DOHH2 (cell line): Measurements from ENCODE around the gene GRB14.

Source experiments
- H3F3A ChIP-seq: fragments of 200-600 bp; sonication (generic), shearing (Covaris generic); 2 replicates; pipeline ENCODE4 v1.6.0; 2016; ENCODE audit warnings: antibody characterized with exemption, mild to moderate bottlenecking; ENCODE audit not compliant: control insufficient read depth, insufficient read depth
- H3K27ac ChIP-seq: fragments of 200-600 bp; sonication (generic); 2 replicates; pipeline ENCODE4 v1.5.1; 2014; ENCODE audit warnings: low read depth, mild to moderate bottlenecking, low read length, moderate library complexity
- H3K27me3 ChIP-seq: fragments of 200-600 bp; sonication (generic); 2 replicates; pipeline ENCODE4 v1.6.1; 2014; ENCODE audit warnings: mild to moderate bottlenecking, low read length, mixed read lengths; ENCODE audit not compliant: control insufficient read depth
- H3K36me3 ChIP-seq: fragments of 200-600 bp; sonication (generic); 2 replicates; pipeline ENCODE4 v1.6.1; 2014; ENCODE audit warnings: mild to moderate bottlenecking, low read length, moderate library complexity, mixed read lengths; ENCODE audit not compliant: control insufficient read depth
- H3K4me1 ChIP-seq: fragments of 200-600 bp; sonication (generic); 2 replicates; pipeline ENCODE4 v1.6.1; 2014; ENCODE audit warnings: mild to moderate bottlenecking, low read length, mixed read lengths; ENCODE audit not compliant: control insufficient read depth
- H3K4me2 ChIP-seq: fragments of 200-600 bp; sonication (generic); 2 replicates; pipeline ENCODE4 v1.6.0; 2014; ENCODE audit warnings: mild to moderate bottlenecking, low read length, moderate library complexity
- H3K4me3 ChIP-seq: fragments of 200-600 bp; sonication (generic); 2 replicates; pipeline ENCODE4 v1.5.1; 2014; ENCODE audit warnings: mild to moderate bottlenecking, low read length, mixed read lengths
- H3K79me2 ChIP-seq: fragments of 200-600 bp; sonication (generic); 2 replicates; pipeline ENCODE4 v1.6.1; 2014; ENCODE audit warnings: mild to moderate bottlenecking, low read length, mixed read lengths; ENCODE audit not compliant: control insufficient read depth
- H3K9me2 ChIP-seq: fragments of 200-600 bp; sonication (generic); replicated peaks from 2 replicates; pipeline ENCODE4 v1.6.1; 2014; ENCODE audit warnings: mild to moderate bottlenecking, low read length, mixed read lengths; ENCODE audit not compliant: control insufficient read depth
- H3K9me3 ChIP-seq: fragments of 200-600 bp; sonication (generic); 2 replicates; pipeline ENCODE4 v1.6.1; 2014; ENCODE audit warnings: antibody characterized with exemption, low read length, mixed read lengths; ENCODE audit not compliant: control insufficient read depth, insufficient read depth
- H4K20me1 ChIP-seq: fragments of 200-600 bp; sonication (generic); 2 replicates; pipeline ENCODE4 v1.6.0; 2014; ENCODE audit warnings: low read depth, mild to moderate bottlenecking, antibody characterized with exemption, low read length, moderate library complexity; ENCODE audit not compliant: control insufficient read depth, insufficient read depth
- EZH2phosphoT487 ChIP-seq: fragments of 200-600 bp; sonication (generic); IDR thresholded peaks from 2 replicates; pipeline ENCODE4 v1.6.1; 2017; ENCODE audit warnings: borderline replicate concordance, mild to moderate bottlenecking, antibody characterized with exemption, low read length, moderate library complexity, mixed read lengths
- TF ChIP-seq, protein P1 (sequence below): fragments of 200-600 bp; sonication (generic); IDR thresholded peaks from one replicate; pipeline ENCODE4 v1.5.1; 2014; ENCODE audit warnings: antibody characterized with exemption, mild to moderate bottlenecking, low read depth, low read length; ENCODE audit not compliant: poor library complexity, severe bottlenecking

GRB14 gene

DNA sequence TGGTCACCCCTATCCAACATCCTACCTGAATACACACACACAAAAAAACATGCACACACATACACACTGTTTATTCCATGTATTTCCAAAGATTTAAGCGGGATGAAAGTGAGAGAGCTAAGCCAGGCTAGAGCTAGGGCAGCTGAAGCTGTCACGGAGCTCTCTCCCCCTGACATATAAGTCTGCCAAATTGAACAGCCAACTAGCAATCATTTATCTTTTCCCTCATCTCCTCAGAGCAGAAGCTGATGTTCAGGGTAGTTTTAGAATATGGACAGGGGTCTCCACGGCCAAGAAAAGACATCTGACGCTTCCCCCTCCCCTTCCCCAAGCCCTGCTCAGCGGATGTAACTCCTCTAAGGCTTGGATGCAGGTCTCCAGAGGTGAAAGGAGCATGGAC lies 171.6 kb downstream of the GRB14 start:
- no peaks in the 10 kb centered on the region for H3F3A ChIP-seq
- no peaks in the 10 kb centered on the region for H4K20me1 ChIP-seq
- no peaks in the 10 kb centered on the region for H3K9me2 ChIP-seq
- H3K79me2 ChIP-seq: no peaks in the 10 kb centered on the region
- H3K4me3 ChIP-seq: no peak overlapping the region
- no peaks in the 10 kb centered on the region for H3K9me3 ChIP-seq
- H3K4me2 ChIP-seq: no peak overlapping the region
- H3K4me1 ChIP-seq: no peaks in the 10 kb centered on the region
- no peaks in the 10 kb centered on the region for H3K27me3 ChIP-seq
- H3K27ac ChIP-seq: no peak overlapping the region
- H3K36me3 ChIP-seq: no peaks in the 10 kb centered on the region
- no peak for TF ChIP-seq EZH2phosphoT487
- TF ChIP-seq, protein P1, sequence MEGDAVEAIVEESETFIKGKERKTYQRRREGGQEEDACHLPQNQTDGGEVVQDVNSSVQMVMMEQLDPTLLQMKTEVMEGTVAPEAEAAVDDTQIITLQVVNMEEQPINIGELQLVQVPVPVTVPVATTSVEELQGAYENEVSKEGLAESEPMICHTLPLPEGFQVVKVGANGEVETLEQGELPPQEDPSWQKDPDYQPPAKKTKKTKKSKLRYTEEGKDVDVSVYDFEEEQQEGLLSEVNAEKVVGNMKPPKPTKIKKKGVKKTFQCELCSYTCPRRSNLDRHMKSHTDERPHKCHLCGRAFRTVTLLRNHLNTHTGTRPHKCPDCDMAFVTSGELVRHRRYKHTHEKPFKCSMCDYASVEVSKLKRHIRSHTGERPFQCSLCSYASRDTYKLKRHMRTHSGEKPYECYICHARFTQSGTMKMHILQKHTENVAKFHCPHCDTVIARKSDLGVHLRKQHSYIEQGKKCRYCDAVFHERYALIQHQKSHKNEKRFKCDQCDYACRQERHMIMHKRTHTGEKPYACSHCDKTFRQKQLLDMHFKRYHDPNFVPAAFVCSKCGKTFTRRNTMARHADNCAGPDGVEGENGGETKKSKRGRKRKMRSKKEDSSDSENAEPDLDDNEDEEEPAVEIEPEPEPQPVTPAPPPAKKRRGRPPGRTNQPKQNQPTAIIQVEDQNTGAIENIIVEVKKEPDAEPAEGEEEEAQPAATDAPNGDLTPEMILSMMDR: no peak

DNA sequence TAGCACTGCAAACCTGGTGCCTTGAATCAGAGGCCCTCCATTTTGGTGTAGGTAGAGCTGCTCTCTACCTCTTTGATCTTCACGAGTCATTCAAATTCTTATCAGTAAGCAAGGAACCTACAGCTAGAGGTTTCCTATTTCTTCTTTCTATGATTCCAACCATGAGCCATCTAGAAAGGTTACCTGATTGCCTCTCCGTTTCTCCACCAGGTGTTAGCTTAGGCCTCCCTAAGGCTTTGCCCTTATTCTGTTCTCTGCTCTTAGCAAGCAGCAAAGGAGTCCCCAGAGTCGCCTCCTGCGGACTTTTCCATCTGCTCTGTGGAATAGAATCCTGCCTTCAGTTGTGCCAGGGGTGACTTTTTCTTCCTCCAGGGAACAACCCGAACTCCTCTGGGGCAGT lies 173.6 kb downstream of the GRB14 start:
- H3K27me3 ChIP-seq: no peaks in the 10 kb centered on the region
- TF ChIP-seq EZH2phosphoT487: no peak
- TF ChIP-seq, protein P1: no peak
- H3K4me3 ChIP-seq: no peak overlapping the region

More for the DNA sequence above, 173.6 kb downstream of the GRB14 start:
- no peak overlapping the region for H3K27ac ChIP-seq
- no peaks in the 10 kb centered on the region for H3K9me3 ChIP-seq
- H3K36me3 ChIP-seq: no peaks in the 10 kb centered on the region
- H3F3A ChIP-seq: no peaks in the 10 kb centered on the region
- no peak overlapping the region for H3K4me2 ChIP-seq
- no peaks in the 10 kb centered on the region for H4K20me1 ChIP-seq
- no peaks in the 10 kb centered on the region for H3K4me1 ChIP-seq
- no peaks in the 10 kb centered on the region for H3K79me2 ChIP-seq
- no peaks in the 10 kb centered on the region for H3K9me2 ChIP-seq
